ENCODE measurements around the gene MACO1. TPM values are rescaled to one million over a fixed set of nuclear protein-coding genes. Genes with fewer than 3 reads are reported as not detected.
"Not testable (repeated sequence)": the region's sequence is repeated elsewhere in the genome, so short reads cannot be mapped to it uniquely, and the experiment has no call there.

MACO1 gene
- total RNA-seq, 1 donor from 2014 or later = 15.2 TPM

- ATAC-seq = peak; percentile 73
These were observed 28.0 kb downstream of the MACO1 start for GRCh38 chr1:25458541-25459298.

DNA sequence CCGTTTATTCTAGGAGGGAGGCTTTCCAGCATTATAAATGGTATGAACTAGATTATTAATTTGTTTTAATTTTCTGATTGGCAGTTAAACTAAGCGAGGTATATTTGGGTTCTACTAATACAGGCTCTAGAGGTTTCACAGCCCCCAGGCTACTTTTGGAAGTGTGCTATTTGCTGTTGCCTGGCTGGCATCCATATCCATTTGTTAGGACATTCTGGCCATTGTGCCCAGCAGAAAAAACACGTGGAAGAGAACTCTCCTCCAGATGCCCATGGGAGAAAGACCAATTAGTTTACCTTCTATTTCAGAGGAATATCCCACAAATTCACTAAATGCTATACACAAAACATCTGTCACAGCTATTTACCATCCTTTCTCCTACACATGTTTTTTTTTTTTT lies 29.3 kb downstream of the MACO1 start:
- ATAC-seq = no peak

- ATAC-seq = not testable (repeated sequence)
These were observed 30.1 kb downstream of the MACO1 start for GRCh38 chr1:25460816-25461215.

DNA sequence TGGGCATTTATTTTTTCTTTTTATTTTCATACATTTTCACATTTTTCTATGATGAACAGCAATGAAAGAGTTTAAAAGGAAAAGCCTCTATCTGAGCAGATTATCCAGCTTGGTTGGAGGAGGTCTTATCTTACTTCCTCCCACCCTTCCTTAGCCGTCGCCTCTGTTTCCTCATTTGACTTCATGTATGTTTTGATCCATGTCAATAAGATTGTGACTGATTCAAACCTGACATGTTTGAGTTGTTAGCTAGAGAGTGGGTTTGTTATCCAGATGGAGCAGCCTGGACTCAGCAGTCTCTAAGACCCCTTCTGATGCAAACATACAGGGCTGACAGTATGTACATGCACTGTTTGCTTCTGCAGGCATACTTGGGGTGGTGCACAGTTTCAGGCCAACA lies 31.2 kb downstream of the MACO1 start:
- no peak for ATAC-seq

DNA sequence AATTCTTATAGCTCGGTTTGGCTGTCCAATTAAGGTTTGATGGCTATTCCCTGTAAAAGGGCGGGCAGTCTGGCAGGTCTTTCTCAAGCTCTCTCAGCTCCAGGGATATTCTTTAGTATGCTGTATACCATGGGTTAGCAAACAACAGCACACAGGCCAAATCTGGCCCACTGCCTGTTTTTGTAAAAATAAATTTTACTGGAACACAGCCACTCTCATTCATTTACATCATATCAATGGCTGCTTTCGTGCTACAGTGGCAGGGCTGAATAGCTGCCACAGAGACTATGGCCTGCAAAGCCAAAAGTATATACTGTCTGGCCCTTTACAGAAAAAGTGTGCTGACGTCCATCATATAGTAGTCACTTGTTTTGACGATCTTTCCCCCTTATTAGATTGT lies 32.0 kb downstream of the MACO1 start:
- no peak for ATAC-seq

DNA sequence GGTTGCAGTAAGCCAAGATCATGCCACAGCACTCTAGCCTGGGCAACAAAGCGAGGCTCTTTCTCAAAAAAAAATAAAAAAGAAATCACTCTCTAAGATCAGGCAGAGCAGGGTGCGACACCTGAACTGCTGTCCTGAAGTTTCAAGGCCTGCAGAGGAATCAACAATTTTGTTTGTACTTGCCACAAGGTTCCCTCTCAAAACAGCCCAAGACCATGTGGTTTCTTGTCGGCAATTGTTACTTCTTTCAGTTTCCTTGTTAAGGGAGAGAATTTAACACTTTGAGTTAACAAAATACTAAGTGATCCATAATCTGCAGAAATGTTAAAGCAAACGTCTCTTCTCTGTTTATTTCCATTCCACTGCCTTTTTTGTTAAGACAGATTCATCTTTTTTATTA lies 36.5 kb downstream of the MACO1 start:
- ATAC-seq = no peak

- no peak for ATAC-seq
These were observed 36.9 kb downstream of the MACO1 start for GRCh38 chr1:25467616-25468015.

- ATAC-seq = no peak
These were observed 37.3 kb downstream of the MACO1 start for GRCh38 chr1:25468033-25468432.

GRCh38 chr1:25469177-25469576 lies 38.5 kb downstream of the MACO1 start:
- no peak for ATAC-seq

- peak; percentile 47 for ATAC-seq
These were observed 41.8 kb downstream of the MACO1 start for GRCh38 chr1:25472471-25472870.

GRCh38 chr1:25473653-25474225 lies 43.0 kb downstream of the MACO1 start:
- ATAC-seq = no peak

GRCh38 chr1:25474439-25475047 lies 43.8 kb downstream of the MACO1 start:
- ATAC-seq = no peak

DNA sequence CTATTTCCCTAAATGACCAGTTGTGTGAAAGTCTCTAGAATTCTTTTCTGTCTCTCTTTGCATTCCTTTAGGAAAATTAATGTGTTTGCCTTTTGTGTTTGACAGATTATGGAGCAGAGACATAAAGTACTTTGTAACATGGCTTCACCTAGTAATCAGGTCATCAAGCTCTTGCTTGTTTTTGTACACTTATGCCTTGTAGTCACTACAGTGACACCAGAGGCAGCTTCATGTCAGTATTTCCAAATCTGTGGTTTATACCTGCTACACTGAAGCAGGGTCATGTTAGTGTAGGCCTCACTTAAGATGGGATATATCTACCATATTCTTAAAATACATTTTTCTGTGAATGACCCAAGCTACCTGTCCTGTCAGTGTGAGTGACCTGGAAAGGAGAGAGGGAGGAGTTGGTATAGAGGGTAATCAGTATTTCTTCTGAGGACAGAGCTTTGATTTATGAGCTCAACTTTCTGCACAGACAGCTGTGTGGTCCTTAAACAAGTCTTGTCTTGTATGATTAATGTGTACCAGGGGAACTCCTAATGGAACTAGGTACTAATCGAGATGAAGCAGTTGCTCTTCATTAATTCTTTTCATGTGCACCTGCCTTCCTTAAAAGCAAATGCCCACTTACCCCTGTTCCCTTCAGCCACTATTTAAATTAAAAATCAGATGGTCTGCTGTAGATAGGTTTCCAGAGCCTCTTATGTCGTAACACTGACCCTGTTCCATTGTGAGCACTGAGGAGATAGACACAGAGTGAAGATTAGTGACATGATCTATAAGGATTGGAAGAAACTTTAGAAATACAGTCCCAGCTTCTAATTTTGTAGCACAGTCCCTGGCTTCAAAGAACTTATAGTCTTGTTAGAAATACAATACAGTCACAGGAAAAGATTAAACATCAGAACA lies 45.7 kb downstream of the MACO1 start:
- peak; percentile 60 for ATAC-seq

DNA sequence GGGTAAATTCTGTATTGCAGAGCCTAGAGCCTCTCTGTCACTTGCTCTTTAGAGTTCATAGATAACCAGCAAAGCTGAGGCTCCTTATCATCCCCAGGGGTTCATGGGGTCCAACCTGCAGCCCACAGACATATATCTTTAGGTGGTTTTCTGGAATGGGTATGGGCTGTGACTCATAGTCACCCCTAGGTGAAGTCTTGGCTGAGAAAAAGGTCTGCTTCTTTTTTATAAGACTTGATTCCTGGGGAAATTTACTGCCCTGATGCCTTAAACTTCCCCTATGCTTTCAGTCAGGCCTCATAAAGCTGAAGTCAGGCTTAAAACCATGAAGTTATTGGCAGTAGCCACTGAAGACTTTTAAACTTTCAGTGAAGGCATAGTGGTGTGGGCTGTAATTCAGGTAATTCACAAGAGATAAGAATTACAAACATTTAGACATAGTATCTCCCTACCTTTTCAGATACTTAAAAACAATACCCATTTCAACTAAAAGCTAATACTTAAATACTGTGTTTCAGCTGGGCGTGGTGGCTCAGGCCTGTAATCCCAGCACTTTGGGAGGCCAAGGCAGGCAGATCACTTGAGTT lies 46.8 kb downstream of the MACO1 start:
- ATAC-seq = no peak

- peak; percentile 80 for ATAC-seq
These were observed 47.9 kb downstream of the MACO1 start for GRCh38 chr1:25478633-25479032.

- no peak for ATAC-seq
These were observed 50.9 kb downstream of the MACO1 start for GRCh38 chr1:25481625-25482024.

GRCh38 chr1:25482211-25482610 lies 51.5 kb downstream of the MACO1 start:
- peak; percentile 45 for ATAC-seq

- peak; percentile 69 for ATAC-seq
These were observed 53.4 kb downstream of the MACO1 start for GRCh38 chr1:25484096-25484495.

- no peak for ATAC-seq
These were observed 53.8 kb downstream of the MACO1 start for GRCh38 chr1:25484533-25484932.

DNA sequence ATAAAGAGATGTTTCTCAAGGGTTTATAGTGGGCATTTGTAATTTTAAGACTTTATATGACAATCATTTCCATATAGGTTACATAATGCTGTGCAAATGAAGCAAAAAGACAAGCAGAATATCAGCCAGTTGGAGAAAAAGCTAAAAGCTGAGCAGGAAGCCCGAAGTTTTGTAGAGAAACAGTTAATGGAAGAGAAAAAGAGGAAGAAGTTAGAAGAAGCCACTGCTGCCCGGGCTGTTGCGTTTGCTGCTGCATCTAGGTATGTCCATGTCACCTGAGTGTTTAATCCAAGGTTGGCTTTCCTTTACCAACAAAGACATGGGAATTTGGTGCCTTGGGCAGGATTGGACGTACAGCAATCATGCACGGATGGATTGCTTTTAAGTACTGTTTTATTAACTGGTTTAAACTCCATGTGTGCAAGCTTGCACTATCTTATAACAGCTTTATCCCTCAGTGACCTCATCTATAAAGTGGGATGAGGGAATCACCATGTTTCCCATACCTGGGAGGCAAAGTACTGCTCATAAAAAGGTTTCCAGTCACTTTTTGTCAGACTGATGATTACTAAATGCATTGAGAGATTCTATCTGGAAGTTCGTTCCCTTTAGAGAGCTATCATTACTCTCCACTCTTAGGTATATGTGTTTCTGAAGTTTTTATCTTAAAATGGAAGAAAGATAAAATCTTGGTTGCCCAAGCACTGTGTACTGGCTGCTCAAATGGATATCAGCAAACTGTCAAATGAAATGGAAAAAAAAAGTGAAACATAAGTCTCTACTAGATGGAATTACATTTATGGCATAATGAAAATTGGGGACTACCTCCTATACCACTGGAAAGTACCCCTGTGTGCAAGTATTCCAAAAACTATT lies 55.1 kb downstream of the MACO1 start:
- ATAC-seq = no peak

- peak; percentile 35 for ATAC-seq
These were observed 55.9 kb downstream of the MACO1 start for GRCh38 chr1:25486602-25487001.

DNA sequence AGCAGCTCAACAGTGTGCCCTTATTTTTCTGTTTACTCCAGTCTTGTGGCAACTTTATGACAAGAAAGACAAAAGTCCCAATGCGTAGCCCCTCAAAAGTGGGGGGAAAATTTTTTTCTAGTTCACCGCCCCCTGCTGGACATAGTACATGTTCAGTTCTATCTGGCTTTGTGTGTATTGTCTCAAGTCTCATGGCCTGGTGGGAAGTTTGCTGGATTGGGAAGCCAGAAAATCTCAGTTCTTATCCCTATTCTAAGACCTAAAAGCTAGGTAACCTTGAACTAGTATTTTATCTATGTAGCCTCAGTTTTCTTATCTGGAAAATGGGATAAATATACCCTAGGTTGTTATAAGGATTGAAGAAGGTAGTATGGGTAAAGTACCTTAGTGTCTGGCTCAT lies 56.9 kb downstream of the MACO1 start:
- ATAC-seq = no peak

Data from esophagus mucosa (tissue), 1 donor.